ENCODE results near the gene APOBEC4.
A peak's percentile ranks its signal among the peaks of the same experiment; 100 is the strongest.

APOBEC4 gene

GRCh38 chr1:183604815-183605214, 48.3 kb downstream of the APOBEC4 start:
- no peak for TF ChIP-seq CTCF (IDR thresholded peaks at IDR 0.05; ENCODE audit: low read length, missing control alignments)
- H3K4me3 ChIP-seq (replicated peaks; ENCODE audit: low read depth, low read length) = no peak overlapping the region
- no peak for DNase-seq (ENCODE audit: low read depth)

GRCh38 chr1:183604038-183604808, 48.9 kb downstream of the APOBEC4 start:
- TF ChIP-seq CTCF (IDR thresholded peaks at IDR 0.05; ENCODE audit: low read length, missing control alignments) = no peak
- H3K4me3 ChIP-seq (replicated peaks; ENCODE audit: low read depth, low read length) = no peak overlapping the region
- DNase-seq (ENCODE audit: low read depth) = peak; percentile 67

DNA sequence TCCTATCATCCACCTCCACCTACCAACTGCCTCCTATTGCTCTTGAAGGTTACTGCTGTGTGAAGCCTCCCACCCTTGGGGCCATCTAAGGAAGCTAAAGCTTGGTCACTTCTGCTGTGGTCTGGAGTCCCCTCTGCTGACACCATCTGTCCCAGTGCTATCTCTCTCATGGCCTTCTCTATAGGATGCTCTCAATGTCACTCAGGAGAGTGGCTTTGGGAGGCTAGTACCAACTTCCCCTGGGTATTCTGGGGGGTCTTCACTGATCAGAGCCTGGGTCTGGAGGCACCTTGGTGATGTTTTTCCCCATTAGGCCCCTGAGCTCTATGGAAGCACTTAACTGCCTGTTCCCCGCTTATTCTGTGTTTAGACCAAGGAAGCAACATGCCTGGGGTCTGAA, 50.6 kb downstream of the APOBEC4 start:
- TF ChIP-seq CTCF (IDR thresholded peaks at IDR 0.05; ENCODE audit: low read length, missing control alignments) = no peak
- H3K4me3 ChIP-seq (replicated peaks; ENCODE audit: low read depth, low read length) = no peak overlapping the region
- DNase-seq (ENCODE audit: low read depth) = no peak

GRCh38 chr1:183600634-183601033, 52.5 kb downstream of the APOBEC4 start:
- H3K4me3 ChIP-seq (replicated peaks; ENCODE audit: low read depth, low read length) = no peak overlapping the region
- TF ChIP-seq CTCF (IDR thresholded peaks at IDR 0.05; ENCODE audit: low read length, missing control alignments) = no peak
- DNase-seq (ENCODE audit: low read depth) = no peak

DNA sequence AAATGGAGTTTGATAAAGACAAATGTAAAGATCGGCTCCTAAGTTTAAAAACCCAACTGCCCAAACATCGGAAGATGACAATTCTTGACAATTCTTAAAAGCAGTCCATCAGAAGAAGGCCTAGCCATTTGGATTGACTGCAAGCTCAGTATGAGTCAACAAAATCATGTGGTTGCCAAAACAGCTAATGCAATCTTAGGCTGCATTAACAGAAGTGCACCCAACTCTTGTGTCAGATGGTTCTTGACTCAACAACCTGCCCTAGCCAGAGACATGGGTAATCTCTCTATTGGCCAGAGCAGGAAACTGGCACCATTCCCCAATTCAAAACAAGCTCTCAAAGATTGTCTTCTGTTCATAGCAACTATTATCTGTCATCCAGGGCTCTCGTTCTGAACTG, 53.0 kb downstream of the APOBEC4 start:
- TF ChIP-seq CTCF (IDR thresholded peaks at IDR 0.05; ENCODE audit: low read length, missing control alignments) = no peak
- DNase-seq (ENCODE audit: low read depth) = peak; percentile 97
- no peak overlapping the region for H3K4me3 ChIP-seq (replicated peaks; ENCODE audit: low read depth, low read length)

DNA sequence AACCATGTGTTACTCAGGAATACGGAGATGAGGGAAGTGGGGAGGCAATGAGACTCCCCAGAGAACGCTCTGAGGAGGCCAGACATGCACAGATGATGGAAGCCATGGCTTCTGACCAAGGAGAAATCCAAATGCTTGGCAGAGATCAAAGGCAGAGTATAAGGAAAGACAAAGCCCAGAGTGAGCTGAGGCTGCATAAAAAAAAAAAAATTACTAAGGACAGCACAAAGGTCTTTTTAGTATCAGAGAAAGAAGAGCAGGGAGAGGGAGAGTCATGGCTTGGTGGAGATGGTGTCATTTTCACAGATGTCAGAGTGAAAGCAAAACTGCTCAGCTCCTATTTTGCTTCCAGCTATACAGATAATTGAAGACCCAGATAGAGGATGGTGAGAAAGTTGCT, 54.7 kb downstream of the APOBEC4 start:
- H3K4me3 ChIP-seq (replicated peaks; ENCODE audit: low read depth, low read length) = no peak overlapping the region
- no peak for TF ChIP-seq CTCF (IDR thresholded peaks at IDR 0.05; ENCODE audit: low read length, missing control alignments)
- no peak for DNase-seq (ENCODE audit: low read depth)

Measured in fibroblast of pulmonary artery (primary cell).